Activated naive CD4-positive, alpha-beta T cell treated with anti-CD3 and anti-CD28 coated beads for 36 hours (primary cell): Measurements from ENCODE around the gene CDC26. TPM values are rescaled to one million over a fixed set of nuclear protein-coding genes. Genes with fewer than 3 reads are reported as not detected.
"Not testable (repeated sequence)": the region's sequence is repeated elsewhere in the genome, so short reads cannot be mapped to it uniquely, and the experiment has no call there.

Source experiments
- CTCF ChIA-PET: fragments of 350-600 bp; sonication (Branson Sonifier 250); formaldehyde crosslinking; loops from one replicate; lab custom pipeline; 2021; ENCODE audit warnings: antibody characterized with exemption; lab: Charles Lee
- DNase-seq: peaks from one replicate; pipeline ENCODE4 v3.0.0-alpha.2; 2020
- H3K27ac Mint-ChIP-seq: one replicate; pipeline ENCODE4 v1.8.0; 2021; ENCODE audit warnings: mild to moderate bottlenecking, mixed read lengths
- H3K27me3 Mint-ChIP-seq: one replicate; pipeline ENCODE4 v1.8.0; 2021; ENCODE audit warnings: low read depth, mixed read lengths
- H3K36me3 Mint-ChIP-seq: one replicate; pipeline ENCODE4 v1.8.0; 2021; ENCODE audit warnings: low read depth, mixed read lengths
- H3K4me1 Mint-ChIP-seq: one replicate; pipeline ENCODE4 v1.8.0; 2021; ENCODE audit warnings: low read depth, mixed read lengths
- H3K4me3 Mint-ChIP-seq: one replicate; pipeline ENCODE4 v1.8.0; 2021; ENCODE audit warnings: mild to moderate bottlenecking, moderate library complexity, mixed read lengths
- H3K9me3 Mint-ChIP-seq: one replicate; pipeline ENCODE4 v1.8.0; 2021; ENCODE audit warnings: mixed read lengths
- intact Hi-C: fragments of 100-400 bp; cut with micrococcal nuclease; formaldehyde crosslinking; loops from one replicate; pipeline ENCODE4 v1.15.1; 2023
- total RNA-seq, 2 experiments: library from RNA; stranded (reverse); gene quantifications; one replicate each; pipeline ENCODE4 v1.2.3, GENCODE V29; 2021

CDC26 gene
- total RNA-seq, 2 experiments from 2014 or later: 36.3 to 38.1 TPM

DNA sequence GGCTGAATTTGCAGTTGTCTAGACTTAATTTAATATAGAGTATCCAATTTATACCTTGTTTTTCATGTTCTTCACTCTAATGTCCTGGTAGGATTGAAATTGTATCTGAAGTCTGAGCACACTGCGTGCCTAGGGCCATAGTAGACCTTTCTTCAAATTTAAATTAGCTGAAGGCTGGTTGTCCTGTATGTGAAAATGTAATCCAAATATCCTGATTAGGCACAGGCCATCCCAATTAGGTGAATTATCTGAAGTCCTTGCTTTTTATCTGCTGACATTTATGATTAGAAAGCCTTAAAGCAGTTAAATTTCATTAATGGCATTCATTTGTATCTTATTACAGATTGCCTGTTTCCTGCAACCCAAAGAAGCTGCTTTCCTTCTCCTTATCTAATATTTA, 20.4 kb downstream of the CDC26 start:
- no peak overlapping the region for H3K4me3 Mint-ChIP-seq
- no peak overlapping the region for H3K27ac Mint-ChIP-seq
- intact Hi-C loops: no loop called here
- H3K36me3 Mint-ChIP-seq: peaks cover 12% of the 10 kb centered on the region
- H3K9me3 Mint-ChIP-seq: no peaks in the 10 kb centered on the region
- DNase-seq: no peak
- no peaks in the 10 kb centered on the region for H3K4me1 Mint-ChIP-seq
- CTCF ChIA-PET: interaction anchor here (0.6 kb wide), 1 partner anchor 11 kb away, joined by 4 read pairs; no protein-coding TSS in a partner anchor
- H3K27me3 Mint-ChIP-seq: no peaks in the 10 kb centered on the region

DNA sequence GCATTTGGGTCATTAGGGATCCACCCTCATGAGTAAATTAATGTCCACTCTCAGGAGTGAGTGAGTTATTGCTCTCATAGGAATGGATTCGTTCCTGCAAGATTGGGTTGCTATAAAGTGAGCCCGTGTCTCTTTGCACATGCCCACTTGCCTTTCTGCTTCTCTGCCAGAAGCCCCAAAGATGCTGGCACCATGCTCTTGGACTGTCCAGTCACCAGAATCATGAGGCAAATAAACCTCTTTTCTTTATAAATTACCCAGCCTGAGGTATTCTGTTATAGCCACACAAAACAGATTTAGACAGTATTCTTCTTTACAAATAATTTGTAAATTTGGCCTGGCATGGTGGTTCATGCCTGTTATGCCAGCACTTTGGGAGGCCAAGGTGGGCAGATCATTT, 24.6 kb downstream of the CDC26 start:
- no peak overlapping the region for H3K4me3 Mint-ChIP-seq
- no peak for DNase-seq
- H3K9me3 Mint-ChIP-seq: peaks cover 4% of the 10 kb centered on the region
- H3K27me3 Mint-ChIP-seq: no peaks in the 10 kb centered on the region
- CTCF ChIA-PET: no interaction called here
- intact Hi-C loops: no loop called here
- peaks cover 7% of the 10 kb centered on the region for H3K36me3 Mint-ChIP-seq
- no peak overlapping the region for H3K27ac Mint-ChIP-seq
- no peaks in the 10 kb centered on the region for H3K4me1 Mint-ChIP-seq

DNA sequence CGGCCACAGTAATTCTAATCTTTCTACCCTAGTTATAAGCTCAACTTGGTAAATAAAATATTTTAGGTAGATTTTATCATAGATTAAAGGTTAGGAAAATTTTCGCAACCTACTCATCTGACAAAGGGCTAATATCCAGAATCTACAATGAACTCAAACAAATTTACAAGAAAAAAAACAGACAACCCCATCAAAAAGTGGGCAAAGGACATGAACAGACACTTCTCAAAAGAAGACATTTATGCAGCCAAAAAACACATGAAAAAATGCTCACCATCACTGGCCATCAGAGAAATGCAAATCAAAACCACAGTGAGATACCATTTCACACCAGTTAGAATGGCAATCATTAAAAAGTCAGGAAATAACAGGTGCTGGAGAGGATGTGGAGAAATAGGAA, 25.7 kb downstream of the CDC26 start:
- DNase-seq, H3K36me3 Mint-ChIP-seq, H3K27me3 Mint-ChIP-seq, H3K27ac Mint-ChIP-seq, CTCF ChIA-PET, H3K9me3 Mint-ChIP-seq, H3K4me3 Mint-ChIP-seq, H3K4me1 Mint-ChIP-seq, intact Hi-C loops: not testable (repeated sequence)

- H3K36me3 Mint-ChIP-seq: peaks cover 2% of the 10 kb centered on the region
- H3K4me1 Mint-ChIP-seq: no peaks in the 10 kb centered on the region
- intact Hi-C loops: no loop called here
- H3K27ac Mint-ChIP-seq: no peak overlapping the region
- CTCF ChIA-PET: no interaction called here
- no peak overlapping the region for H3K4me3 Mint-ChIP-seq
- peaks cover 4% of the 10 kb centered on the region for H3K9me3 Mint-ChIP-seq
- no peak for DNase-seq
- H3K27me3 Mint-ChIP-seq: no peaks in the 10 kb centered on the region
Measured at GRCh38 chr9:113247640-113248039, 27.7 kb downstream of the CDC26 start.

DNA sequence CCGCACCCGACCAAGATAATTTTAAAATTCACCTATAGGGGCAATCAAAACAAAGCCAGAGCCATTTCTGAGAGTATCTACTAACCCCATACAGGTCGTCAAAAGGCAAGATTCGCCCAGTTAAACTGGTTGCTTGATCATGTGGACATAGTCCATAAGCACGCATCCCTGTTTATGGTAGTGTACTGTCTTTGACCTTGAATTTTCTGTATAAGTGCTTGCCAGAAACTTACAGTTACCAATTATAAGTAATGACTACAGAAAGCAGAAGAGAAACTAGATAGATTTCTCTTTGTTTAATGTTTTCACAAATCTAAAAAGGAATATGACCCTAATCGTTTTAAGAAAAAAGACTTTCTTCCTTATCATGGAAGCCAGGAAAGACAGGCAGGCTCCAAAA, 28.4 kb downstream of the CDC26 start:
- H3K9me3 Mint-ChIP-seq: peaks cover 4% of the 10 kb centered on the region
- no peaks in the 10 kb centered on the region for H3K27me3 Mint-ChIP-seq
- DNase-seq: no peak
- CTCF ChIA-PET: interaction anchor here (0.6 kb wide), 1 partner anchor 56 kb away, joined by 4 read pairs; no protein-coding TSS in a partner anchor
- peaks cover 2% of the 10 kb centered on the region for H3K36me3 Mint-ChIP-seq
- H3K27ac Mint-ChIP-seq: no peak overlapping the region
- intact Hi-C loops: no loop called here
- H3K4me1 Mint-ChIP-seq: no peaks in the 10 kb centered on the region
- no peak overlapping the region for H3K4me3 Mint-ChIP-seq

GRCh38 chr9:113245894-113246293, 29.5 kb downstream of the CDC26 start:
- no peak overlapping the region for H3K27ac Mint-ChIP-seq
- H3K9me3 Mint-ChIP-seq: peaks cover 4% of the 10 kb centered on the region
- peaks cover 2% of the 10 kb centered on the region for H3K36me3 Mint-ChIP-seq
- no peak overlapping the region for H3K4me3 Mint-ChIP-seq
- DNase-seq: no peak
- H3K27me3 Mint-ChIP-seq: no peaks in the 10 kb centered on the region
- intact Hi-C loops: no loop called here
- no peaks in the 10 kb centered on the region for H3K4me1 Mint-ChIP-seq
- CTCF ChIA-PET: no interaction called here

DNA sequence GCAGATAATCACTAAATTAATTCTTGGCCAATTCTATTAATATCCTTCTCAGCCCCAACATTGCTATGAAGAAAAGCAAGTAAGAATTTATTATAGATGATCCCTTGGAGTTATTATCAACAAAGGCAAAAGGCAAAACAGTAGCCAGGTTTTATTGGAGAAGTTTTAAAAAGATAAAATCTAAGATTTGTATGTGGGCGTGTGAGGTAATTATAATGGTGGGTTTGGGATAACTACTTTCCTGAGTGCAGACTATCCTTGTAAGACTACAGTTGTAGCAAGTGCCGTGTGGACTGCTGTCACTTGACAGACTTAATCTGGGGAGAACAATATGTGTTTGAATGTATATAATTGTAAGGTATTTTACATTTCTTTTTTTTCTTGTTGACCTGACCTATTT, 30.8 kb downstream of the CDC26 start:
- CTCF ChIA-PET: interaction anchor here (0.8 kb wide), 1 partner anchor 47 kb away, joined by 3 read pairs; no protein-coding TSS in a partner anchor
- H3K27me3 Mint-ChIP-seq: no peaks in the 10 kb centered on the region
- no peaks in the 10 kb centered on the region for H3K4me1 Mint-ChIP-seq
- H3K4me3 Mint-ChIP-seq: no peak overlapping the region
- peaks cover 2% of the 10 kb centered on the region for H3K36me3 Mint-ChIP-seq
- H3K9me3 Mint-ChIP-seq: peaks cover 4% of the 10 kb centered on the region
- no peak for DNase-seq
- H3K27ac Mint-ChIP-seq: no peak overlapping the region
- intact Hi-C loops: no loop called here

GRCh38 chr9:113241161-113241560, 34.2 kb downstream of the CDC26 start:
- Mint-ChIP-seq H3K9me3 (no peaks in the 10 kb centered on the region), H3K27me3 (no peaks in the 10 kb centered on the region), H3K4me1 (no peaks in the 10 kb centered on the region), H3K36me3 (no peaks in the 10 kb centered on the region), H3K4me3 (no peak overlapping the region), H3K27ac (no peak overlapping the region)
- no peak for DNase-seq
- intact Hi-C loops: no loop called here
- CTCF ChIA-PET: interaction anchor here (0.6 kb wide), 2 partner anchors 169 to 1023 kb away, joined by 3 read pairs; no protein-coding TSS in a partner anchor

- H3K27me3 Mint-ChIP-seq: no peaks in the 10 kb centered on the region
- H3K4me3 Mint-ChIP-seq: no peak overlapping the region
- CTCF ChIA-PET: interaction anchor here (0.6 to 1.0 kb wide), 3 partner anchors 8 to 29 kb away, joined by 3 read pairs; partner anchors contain the start of gene FKBP15
- no peak for DNase-seq
- H3K36me3 Mint-ChIP-seq: no peaks in the 10 kb centered on the region
- H3K4me1 Mint-ChIP-seq: no peaks in the 10 kb centered on the region
- H3K27ac Mint-ChIP-seq: no peak overlapping the region
- no peaks in the 10 kb centered on the region for H3K9me3 Mint-ChIP-seq
- intact Hi-C loops: no loop called here
Measured at GRCh38 chr9:113238859-113239232, 36.5 kb downstream of the CDC26 start.

DNA sequence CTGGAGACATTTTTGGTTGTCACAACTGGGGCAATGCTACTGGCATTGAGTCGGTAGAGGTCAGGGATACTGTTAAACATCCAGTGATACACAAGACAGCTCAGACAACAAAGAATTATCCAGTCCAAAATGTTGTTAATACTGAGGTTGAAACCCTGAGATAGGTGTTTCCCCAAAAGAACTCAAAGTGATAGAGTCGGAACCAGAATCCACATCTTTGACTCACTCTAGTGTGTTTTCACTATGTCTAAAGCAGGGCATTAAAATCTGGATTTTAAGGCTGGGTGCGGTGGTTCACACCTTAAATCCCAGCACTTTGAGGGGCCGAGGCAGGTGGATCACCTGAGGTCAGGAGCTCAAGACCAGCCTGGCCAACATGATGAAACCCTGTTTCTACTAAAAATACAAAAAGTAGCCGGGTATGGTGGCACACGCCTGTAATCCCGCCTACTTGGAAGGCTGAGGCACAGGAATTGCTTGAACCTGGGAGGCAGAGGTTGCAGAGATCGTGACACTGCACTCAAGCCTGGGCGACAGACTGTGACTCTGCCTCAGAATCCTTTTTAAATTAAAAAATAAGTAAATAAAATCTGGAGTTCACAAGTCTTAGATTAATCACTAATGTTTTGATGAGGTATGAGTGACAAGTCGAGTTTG, 37.0 kb downstream of the CDC26 start:
- CTCF ChIA-PET: interaction anchor here (0.7 to 1.0 kb wide), 2 partner anchors 16 to 18 kb away, joined by 3 to 4 read pairs; partner anchors contain the start of gene FKBP15
- H3K4me1 Mint-ChIP-seq: no peaks in the 10 kb centered on the region
- no peak for DNase-seq
- no peak overlapping the region for H3K27ac Mint-ChIP-seq
- no peaks in the 10 kb centered on the region for H3K9me3 Mint-ChIP-seq
- no peaks in the 10 kb centered on the region for H3K27me3 Mint-ChIP-seq
- intact Hi-C loops: no loop called here
- H3K4me3 Mint-ChIP-seq: no peak overlapping the region
- no peaks in the 10 kb centered on the region for H3K36me3 Mint-ChIP-seq

DNA sequence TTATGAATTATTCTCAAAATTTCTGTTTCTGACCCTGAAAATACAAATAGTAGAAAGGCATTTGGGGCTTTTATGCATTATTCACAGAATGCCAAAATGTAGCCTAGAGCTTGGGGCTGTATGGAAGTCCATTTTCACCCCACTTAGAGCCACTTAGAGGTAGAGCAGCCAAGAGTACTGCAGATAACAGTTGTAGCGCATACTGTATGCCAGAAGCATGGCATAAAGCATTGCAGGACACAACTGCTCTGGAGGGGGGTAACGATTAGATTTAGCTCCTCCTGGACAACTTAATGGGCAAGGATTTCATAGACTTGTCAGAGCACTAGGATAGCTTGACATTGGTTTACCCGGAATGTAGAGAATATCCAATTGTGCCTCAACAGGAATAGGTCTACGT, 38.3 kb downstream of the CDC26 start:
- CTCF ChIA-PET: no interaction called here
- Mint-ChIP-seq H3K4me3 (no peak overlapping the region), H3K27ac (no peak overlapping the region), H3K27me3 (no peaks in the 10 kb centered on the region), H3K4me1 (peaks cover 10% of the 10 kb centered on the region), H3K9me3 (no peaks in the 10 kb centered on the region), H3K36me3 (no peaks in the 10 kb centered on the region)
- DNase-seq: no peak
- intact Hi-C loops: no loop called here

GRCh38 chr9:113235701-113236255, 39.6 kb downstream of the CDC26 start:
- H3K4me3 Mint-ChIP-seq, H3K27ac Mint-ChIP-seq, CTCF ChIA-PET, H3K36me3 Mint-ChIP-seq, H3K27me3 Mint-ChIP-seq, intact Hi-C loops, H3K4me1 Mint-ChIP-seq, DNase-seq, H3K9me3 Mint-ChIP-seq: not testable (repeated sequence)

DNA sequence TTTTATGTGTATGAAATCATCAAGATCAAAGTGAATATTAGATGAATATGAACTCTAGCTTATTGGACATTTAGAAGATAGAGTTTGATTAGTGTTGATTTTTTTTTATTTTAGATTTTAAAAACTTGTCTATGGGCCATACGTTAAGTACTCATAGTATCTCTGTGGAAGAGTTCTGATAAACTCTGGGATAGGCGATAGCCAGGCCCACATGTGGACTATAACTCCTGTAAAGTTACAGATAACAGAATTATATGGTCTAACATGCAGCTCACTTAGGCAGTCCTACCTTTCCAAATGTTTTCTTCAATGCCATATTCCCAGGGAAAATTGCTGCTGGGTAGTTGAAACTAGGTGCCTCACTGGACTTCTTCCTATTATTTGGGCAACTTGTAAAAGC, 43.7 kb downstream of the CDC26 start:
- Mint-ChIP-seq H3K9me3 (peaks cover 1% of the 10 kb centered on the region), H3K27ac (no peak overlapping the region), H3K4me3 (no peak overlapping the region), H3K36me3 (no peaks in the 10 kb centered on the region), H3K27me3 (no peaks in the 10 kb centered on the region), H3K4me1 (peaks cover 25% of the 10 kb centered on the region)
- intact Hi-C loops: no loop called here
- DNase-seq: no peak
- CTCF ChIA-PET: interaction anchor here (0.6 kb wide), 1 partner anchor 42 kb away, joined by 4 read pairs; no protein-coding TSS in a partner anchor
